ENCODE results near the gene COLQ.
"Not testable (repeated sequence)": the region's sequence is repeated elsewhere in the genome, so short reads cannot be mapped to it uniquely, and the experiment has no call there.

COLQ gene

GRCh38 chr3:15426579-15427118, 94.9 kb downstream of the COLQ start:
- DNase-seq (ENCODE audit: low read depth): no peak

DNA sequence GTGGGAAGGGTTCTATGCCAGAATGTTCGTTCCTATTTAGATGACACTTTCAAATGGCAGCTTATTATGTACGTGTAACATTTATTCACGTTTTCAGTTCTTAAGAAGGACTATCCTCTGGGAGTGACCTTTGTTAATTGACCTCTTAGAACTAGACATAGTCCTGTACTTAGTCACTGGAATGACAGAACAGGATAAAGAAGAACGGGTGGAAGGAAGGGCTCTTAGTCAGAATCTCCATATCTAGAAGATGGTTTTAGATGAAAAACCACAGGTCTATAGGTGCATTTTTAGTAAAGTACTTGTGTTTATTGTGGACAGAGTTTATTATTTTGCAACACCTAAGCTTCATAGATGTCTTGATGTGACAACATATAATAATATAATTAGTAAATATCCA, 100.6 kb downstream of the COLQ start:
- no peak for DNase-seq (ENCODE audit: low read depth)

DNA sequence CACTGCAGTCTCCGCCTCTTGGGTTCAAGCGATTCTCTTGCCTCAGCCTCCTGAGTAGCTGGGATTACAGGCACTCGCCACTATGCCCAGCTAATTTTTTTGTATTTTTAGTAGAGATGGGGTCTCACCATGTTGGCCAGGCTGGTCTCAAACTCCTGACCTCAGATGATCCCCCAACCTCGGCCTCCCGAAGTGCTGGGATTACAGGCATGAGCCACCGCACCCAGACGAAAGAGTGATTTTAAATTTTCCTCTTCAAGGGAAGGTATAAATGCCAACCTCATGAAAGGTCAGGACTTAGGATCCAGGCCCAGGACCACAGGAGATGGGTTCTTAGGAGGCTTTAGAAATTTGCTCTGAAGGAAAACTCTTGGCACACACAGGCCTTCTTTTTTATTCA, 110.5 kb downstream of the COLQ start:
- DNase-seq (ENCODE audit: low read depth): not testable (repeated sequence)

DNA sequence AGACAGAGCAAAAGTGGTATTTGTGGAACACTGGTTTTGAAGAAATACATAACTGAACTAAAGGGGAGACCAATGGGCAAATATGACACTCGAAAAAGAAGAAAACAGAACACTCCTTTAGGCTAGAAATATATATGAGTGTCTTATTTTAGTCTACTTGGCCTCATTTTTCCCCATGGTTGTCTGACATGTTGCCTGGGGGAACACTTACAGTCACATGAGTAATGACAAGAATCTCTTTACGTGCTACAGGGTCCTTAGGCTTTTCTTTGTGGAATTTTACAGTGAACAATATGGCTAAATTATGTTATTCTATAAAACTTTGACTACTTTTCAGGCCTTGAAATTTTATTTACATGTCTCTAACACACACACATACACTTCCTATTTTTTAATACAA, 111.7 kb downstream of the COLQ start:
- DNase-seq (ENCODE audit: low read depth): no peak

DNA sequence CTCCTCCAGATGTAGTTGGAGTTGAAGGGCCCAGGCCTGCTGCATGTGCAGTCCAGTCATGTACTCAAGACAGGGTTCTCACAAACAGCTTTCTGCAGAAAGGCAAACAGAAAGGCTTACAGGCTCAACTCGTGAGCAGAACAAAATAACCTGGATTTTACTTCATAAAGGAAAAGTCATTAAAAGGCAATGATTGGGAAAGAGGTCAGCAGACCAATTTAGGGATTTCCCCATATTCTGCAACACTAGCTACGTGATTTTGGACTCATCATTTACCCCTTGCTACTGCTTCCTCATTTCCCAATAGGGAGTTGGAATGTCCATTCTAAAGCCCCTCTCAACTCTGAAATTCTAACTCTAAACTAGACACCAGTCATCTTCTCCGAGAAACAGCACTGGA, 112.3 kb downstream of the COLQ start:
- no peak for DNase-seq (ENCODE audit: low read depth)

GRCh38 chr3:15405448-15406050, 116.0 kb downstream of the COLQ start:
- no peak for DNase-seq (ENCODE audit: low read depth)

GRCh38 chr3:15404767-15405166, 116.7 kb downstream of the COLQ start:
- DNase-seq (ENCODE audit: low read depth): no peak

DNA sequence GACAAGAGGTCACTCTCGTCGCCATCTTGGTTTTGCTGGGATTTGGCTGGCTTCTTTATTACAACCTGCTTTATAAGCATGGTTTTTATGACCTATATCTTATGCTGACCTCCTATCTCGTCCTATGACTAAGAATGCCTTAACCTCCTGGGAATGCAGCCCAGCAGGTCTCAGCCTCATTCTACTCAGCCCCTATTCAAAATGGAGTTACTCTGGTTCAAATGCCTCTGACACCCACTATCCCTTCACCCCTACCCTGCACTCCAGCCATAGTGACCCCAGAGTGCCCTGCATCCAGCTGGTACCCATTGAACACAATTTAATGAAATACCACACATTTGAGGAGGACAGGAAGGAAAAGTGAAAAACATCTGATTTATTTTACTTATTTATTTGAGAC, 117.5 kb downstream of the COLQ start:
- DNase-seq (ENCODE audit: low read depth): no peak

DNA sequence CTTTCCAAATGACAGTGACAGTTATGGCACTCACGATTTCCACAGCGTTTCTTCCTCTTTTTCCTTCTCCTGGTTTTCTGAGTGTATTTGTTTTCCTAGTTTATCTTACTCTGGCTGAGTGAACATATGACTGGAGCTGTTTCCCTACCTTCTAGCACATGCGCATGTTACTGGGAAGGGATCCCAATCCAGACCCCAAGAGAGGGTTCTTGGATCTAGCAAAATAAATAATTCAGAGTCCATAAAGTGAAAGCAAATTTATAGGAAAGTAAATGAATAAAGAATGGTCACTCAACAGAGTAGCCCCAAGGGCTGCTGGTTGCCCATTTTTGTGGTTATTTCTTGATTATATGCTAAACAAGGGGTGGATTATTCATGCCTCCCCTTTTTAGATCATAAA, 118.0 kb downstream of the COLQ start:
- DNase-seq (ENCODE audit: low read depth): no peak

- no peak for DNase-seq (ENCODE audit: low read depth)
Measured at GRCh38 chr3:15401936-15402335, 119.6 kb downstream of the COLQ start.
